H1 (cell line): ENCODE data around the gene ARFGEF3. TPM values are rescaled to one million over a fixed set of nuclear protein-coding genes. Genes with fewer than 3 reads are reported as not detected.

Experiments
- ASH2L ChIP-seq: fragments of 200-600, 300-600 bp; sonication (generic); IDR thresholded peaks from one replicate; pipeline ENCODE4 v1.7.1; 2017; ENCODE audit warnings: low read length
- KDM1A ChIP-seq: fragments of 200-600, 300-600 bp; sonication (generic); IDR thresholded peaks from 2 replicates; pipeline ENCODE4 v1.7.1; 2016; ENCODE audit warnings: mild to moderate bottlenecking, low read length, borderline replicate concordance
- POLR2AphosphoS5 ChIP-seq: IDR thresholded peaks from 2 replicates; pipeline ENCODE4 v1.6.1; 2011; ENCODE audit warnings: low read depth, low read length
- RBBP5 ChIP-seq: IDR thresholded peaks from 2 replicates; pipeline ENCODE4 v1.7.1; 2012; ENCODE audit warnings: low read depth, mild to moderate bottlenecking, inconsistent platforms, low read length, moderate library complexity, borderline replicate concordance
- polyA plus RNA-seq, 7 experiments: library from polyadenylated mRNA; depleted of rRNA in 3 of 7; stranded (reverse) in 5 of 7; unstranded in 2 of 7; fragments of >200 nt in 5 of 7; fragments of 200-250 nt in 2 of 7; gene quantifications; 1 replicate in 5 of 7; 2 replicates in 1 of 7; 4 replicates in 1 of 7; pipeline versions ENCODE4 v1.2.1 to v1.2.3, GENCODE V29; 2011 to 2013; ENCODE audit warnings: missing spikeins in 2 of 7, mixed read lengths in 2 of 7
- total RNA-seq: library from RNA; stranded (reverse); fragmentation: NEBNext Ultra II Directional; extraction: Animal tissue kit (Norgen Biotek cat#: 25700); gene quantifications from 2 replicates; pipeline ENCODE4 v1.2.1, GENCODE V29; 2021
- TF ChIP-seq, protein P1 (sequence below): IDR thresholded peaks from 2 replicates; pipeline ENCODE4 v1.6.1; 2011; ENCODE audit warnings: low read depth, mild to moderate bottlenecking, low read length; ENCODE audit not compliant: insufficient read depth

The ARFGEF3 gene
- total and polyA plus RNA-seq, 2 of the 8 experiments (the other 6 are each of a cell fraction or from before 2014, with no cell fraction given) = 5.8 to 23.2 TPM

DNA sequence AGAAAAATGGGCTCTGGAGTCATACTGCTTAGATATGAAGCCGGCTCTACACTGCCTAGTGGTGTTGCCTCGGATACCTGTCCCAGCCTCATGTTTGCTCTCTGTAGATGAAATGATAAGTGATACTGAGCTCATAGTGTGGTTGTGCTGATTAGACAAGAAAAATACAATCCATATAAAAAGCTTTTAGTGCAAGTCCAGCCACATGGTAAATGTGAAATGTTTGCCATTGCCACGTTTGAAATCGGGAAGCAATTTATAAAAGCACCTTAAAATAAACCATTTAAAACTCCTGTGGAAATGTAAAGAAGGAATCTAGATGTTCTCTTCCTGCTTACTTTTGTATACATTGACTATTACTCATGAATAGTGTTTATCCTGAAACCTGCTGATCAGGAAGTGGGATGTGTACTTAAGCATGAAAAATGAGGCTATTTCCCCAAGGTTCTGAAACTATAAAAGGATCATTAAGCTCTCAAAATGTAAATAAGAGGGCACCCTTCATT is 69.7 kb downstream of the ARFGEF3 start (continued):
- TF ChIP-seq KDM1A (no peak), POLR2AphosphoS5 (no peak), ASH2L (no peak), RBBP5 (no peak)
- TF ChIP-seq, protein P1, sequence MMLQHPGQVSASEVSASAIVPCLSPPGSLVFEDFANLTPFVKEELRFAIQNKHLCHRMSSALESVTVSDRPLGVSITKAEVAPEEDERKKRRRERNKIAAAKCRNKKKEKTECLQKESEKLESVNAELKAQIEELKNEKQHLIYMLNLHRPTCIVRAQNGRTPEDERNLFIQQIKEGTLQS = no peak
